KBM-7 (cell line): ENCODE measurements around the gene RHCE.
"Not testable (repeated sequence)": the region's sequence is repeated elsewhere in the genome, so short reads cannot be mapped to it uniquely, and the experiment has no call there.

Source experiments
- DNase-seq: peaks from one replicate; pipeline ENCODE4 v3.0.0-alpha.2; 2015
- in situ Hi-C: fragments of 300-500 bp; cut with MboI; formaldehyde crosslinking; loops from 2 replicates; pipeline ENCODE4 v1.14.3; 2020; ENCODE audit warnings: low sequenced_read_pairs, low pct_unique_long_range_greater_than_20kb, mixed read lengths

The RHCE gene

DNA sequence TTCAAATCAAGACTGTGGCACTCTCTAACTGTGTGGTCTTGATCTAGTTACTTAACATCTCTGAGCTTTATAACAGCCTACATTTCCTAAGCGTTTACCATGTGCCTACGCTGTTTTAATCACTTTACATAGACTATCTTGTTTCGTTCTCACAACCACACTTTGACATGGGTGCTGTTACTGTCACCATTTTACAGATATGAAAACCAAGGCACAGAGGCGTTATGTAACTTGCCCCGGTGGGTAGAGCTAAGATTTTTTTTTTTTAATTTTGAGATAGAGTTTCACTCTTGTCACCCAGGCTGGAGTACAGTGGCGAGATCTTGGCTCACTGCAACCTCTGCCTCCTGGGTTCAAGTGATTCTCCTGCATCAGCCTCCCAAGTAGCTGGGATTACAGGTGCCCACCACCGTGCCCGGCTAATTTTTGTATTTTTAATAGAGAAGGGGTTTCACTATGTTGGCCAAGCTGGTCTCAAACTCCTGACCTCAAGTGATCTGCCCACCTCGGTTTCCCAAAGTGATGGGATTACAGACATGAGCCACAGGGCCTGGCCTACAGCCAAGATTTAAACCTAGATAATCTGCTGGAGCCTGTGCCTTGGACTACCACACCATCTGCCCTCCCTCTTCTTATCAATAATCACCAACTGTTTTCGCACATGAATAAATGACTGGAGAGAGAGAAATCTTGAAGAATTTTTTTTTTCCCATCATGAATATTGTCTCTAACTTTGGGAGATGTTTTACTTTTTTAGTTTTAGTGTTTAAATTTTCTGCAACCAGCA lies 10.8 kb downstream of the RHCE start:
- in situ Hi-C loops, DNase-seq: not testable (repeated sequence)

DNA sequence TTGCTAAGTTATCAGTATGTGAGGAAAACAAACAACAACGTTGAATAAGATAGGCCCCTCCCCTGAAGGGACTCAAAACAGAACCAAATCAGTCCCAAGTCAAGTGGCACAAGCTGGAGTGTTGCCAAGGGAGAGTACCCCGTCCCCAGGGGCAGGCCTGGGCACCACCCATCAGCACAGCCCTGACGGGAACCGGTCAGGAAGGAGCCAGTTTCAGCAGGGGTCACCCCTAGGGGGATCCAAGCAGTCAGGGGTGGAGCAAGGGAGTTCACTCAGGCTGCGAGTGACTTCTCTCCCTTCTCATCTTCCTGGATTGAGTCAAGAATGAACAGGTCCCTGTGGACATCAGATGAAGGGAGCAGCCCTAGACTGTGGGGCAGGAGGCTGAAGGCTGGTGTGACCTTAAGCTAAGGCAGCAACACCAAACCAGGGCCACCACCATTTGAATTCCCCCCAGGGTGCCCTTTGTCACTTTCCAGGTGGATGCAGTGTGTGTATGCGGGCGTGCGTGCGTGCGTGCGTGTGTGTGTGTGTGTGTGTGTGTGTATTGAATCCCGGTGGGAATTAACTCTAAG lies 14.8 kb downstream of the RHCE start:
- in situ Hi-C loops, DNase-seq: not testable (repeated sequence)

DNA sequence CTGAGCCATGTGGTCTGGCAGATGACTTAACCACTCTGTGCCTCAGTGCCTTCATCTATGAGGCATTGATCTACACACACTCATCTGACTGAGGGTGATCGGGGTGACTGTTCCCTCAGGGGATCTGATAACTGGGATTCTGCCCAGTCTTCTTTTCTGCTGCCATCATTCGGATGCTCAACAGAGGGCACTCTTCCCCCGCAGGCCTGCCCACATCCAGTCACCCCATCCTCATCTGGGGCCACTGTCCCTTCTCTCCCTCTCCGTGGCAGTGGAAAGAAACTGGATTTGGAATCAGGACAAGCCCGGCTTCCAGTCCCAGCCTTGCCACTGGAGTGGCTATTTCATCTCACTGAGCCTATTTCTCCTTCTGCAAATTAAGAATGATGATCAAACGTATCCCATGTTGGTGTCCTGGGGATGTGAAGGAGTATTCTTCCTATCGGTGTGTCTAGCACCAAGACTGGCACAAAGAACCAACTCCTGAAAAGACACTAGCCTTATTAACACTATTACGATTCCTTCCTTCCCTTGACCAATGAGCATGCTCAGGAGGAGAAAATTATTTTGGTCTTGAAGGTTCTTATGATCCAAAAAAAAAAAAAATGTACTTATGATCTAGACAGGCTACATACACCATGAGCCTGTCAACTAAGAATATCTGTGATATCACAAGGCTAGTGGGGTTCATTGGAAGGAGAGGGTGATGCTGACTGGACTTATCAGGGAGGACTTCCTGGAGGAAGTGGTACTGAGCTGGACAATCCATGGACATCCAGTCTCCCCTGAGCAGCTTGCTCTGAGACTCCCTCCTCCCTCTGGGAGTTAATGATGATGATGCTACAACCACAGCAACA lies 17.4 kb downstream of the RHCE start:
- DNase-seq, in situ Hi-C loops: not testable (repeated sequence)

DNA sequence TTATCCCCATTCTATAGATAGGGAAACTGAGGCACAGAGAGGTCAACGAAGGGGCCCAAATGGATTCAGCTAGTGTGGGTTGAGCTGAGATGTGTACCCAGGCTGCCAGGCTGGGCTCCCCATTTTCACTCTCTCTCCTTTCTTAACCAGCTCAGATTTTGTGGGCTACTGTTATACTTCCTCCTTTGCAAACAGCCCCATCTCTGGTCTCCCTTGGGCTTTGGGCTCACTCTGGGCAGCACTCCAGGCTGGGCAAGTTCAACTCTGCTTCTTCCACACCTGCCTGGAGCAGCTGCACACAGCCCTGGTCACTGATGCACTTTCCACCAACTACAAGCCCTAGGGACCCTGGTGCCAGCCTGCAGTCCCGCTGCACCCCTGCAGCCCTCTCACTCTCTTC lies 22.5 kb downstream of the RHCE start:
- DNase-seq, in situ Hi-C loops: not testable (repeated sequence)

DNA sequence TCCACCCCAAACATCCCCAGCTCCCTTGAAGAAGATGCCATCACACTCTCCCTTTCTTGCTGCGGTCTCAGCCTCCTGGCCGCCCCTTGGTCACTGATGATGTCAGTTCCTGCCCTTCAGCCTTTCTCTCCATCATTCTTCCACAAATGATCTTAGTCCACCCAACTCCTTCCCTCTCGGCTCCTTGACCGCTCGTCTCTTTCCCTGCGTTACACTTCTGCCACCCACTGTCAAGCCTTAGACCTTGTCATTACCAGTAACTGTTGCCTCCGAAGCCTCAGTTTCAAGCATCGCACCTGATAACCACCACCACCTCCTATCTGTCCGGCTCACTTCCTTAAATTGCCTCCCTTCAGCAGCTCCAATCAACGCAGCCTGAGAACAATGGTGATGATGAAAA lies 23.1 kb downstream of the RHCE start:
- DNase-seq, in situ Hi-C loops: not testable (repeated sequence)

DNA sequence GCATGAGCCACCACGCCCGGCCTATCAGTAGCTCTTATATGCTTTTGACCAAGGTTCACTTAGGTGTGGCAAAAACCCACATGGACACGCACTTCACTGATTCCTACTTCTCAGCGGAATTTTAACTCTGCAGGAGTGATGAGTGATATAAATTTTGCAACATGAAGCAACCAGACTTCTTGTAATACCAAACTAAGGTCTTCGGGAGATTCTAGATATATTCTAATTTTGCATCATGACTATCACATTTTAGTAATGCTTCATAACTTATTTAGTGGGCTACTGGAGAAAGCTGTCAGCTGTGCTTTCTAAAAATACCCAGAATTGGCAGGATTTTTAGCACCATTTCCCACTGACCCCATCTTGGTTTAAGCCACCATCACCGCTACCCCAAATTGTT lies 27.8 kb downstream of the RHCE start:
- in situ Hi-C loops = no loop called here
- no peak for DNase-seq

DNA sequence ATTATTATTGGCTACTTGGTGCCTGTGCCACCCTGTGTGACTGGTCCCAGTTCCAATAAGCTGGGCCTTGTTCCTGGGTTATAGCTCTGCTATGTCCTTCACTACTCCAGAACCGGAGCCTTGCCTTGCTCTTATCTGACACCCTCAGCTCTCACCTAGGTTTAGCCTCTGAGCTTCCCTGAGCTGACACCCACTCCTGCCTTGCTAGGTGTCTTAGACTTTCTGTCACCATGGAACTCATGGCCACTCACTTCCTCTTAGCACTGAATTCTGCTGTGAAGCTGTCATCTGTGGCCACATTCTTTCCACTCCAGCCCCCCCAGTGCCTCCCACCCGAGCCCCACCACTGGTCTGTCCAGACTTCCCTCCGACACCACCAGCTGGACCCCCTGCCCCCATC lies 30.9 kb downstream of the RHCE start:
- in situ Hi-C loops, DNase-seq: not testable (repeated sequence)

DNA sequence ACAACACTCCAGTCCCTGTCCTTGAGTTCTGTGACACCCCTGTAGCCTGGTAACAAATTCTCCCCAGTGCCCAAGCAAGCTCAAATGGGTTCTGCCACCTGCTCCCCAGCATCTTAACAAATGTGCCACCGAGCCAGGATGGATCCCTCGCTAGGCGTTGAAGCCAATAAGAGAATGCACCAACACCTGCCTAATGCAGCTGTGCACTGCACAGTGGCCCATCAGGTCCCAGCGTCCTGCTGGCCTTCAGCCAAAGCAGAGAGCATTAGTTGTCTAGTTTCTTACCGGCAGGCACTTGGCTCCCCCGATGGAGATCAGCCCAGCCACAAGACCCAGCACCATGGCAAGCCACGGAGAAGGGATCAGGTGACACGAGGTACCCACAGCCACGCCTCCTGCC lies 31.9 kb downstream of the RHCE start:
- DNase-seq, in situ Hi-C loops: not testable (repeated sequence)

DNA sequence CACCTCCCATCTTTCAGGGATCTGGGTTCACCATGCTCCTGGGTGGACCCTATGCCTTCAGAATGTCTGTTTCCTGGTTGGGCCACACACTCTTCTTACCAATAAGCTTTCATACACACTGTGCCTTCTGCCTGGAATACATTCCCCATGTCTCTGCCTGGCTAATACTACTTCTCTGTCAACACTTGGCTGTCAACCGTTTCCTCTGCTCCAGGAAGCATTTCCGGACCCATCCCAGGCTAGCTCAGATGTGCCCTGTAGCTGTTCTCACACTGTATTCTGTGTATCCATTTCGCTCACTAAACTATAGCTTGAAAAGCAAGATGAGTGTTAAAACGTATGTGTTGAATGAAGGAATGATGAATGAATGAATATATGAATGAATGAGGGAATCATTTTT lies 33.5 kb downstream of the RHCE start:
- in situ Hi-C loops, DNase-seq: not testable (repeated sequence)

DNA sequence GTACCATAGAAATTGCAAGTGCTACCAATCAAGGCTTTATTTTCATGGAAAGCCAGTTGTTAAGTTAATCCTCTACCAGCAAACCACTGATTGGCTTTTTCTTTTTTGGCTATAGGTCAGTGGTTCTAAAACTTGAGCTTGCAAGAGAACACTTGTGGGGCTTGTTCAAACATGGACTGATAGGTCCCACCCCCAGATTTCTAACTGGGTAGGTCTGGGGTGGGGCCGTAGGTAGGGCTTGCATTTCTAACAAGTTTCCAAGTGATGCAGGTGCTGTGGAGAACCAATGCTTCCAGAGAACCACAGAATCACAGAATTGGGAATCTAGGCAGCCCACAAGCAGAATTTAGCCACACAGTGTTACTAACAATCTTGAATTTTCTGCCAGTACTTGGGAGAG lies 36.8 kb downstream of the RHCE start:
- in situ Hi-C loops, DNase-seq: not testable (repeated sequence)

DNA sequence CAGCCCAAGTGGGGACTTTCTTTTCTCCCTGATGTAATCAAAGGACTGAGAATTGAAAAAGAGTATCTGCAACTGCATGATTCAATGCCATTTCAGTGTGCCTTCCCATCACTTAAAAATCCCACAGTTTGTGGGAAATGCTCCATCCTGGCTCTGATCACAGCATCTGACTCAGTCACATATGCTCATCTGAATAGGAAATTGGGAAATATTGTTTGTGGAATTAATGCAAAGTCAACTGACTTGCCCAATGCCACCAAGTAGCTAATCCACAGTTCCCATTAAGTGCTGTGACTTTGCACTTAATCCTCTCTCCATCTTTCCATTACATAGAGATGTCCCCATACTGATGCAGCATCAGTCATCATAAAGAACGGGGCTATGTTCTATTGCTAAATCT lies 37.5 kb downstream of the RHCE start:
- in situ Hi-C loops, DNase-seq: not testable (repeated sequence)

DNA sequence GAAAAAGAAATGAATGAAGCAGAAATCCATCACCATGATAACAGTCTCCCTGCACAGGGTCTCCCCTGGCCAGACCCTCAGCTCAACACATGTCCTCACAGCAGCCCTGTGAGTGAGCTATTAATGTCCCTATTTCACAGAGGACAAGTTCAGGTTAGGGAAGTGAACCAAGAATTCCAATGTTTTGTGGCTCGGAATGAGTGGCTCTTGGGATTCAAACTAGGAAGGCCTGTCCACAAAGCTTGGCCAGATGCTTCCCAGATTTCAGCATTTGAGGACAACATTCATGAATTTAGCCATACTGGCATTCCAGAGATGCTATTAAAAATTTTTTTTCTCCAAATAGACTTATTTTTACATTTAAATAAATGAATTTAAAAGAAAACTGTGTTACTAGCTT lies 38.1 kb downstream of the RHCE start:
- in situ Hi-C loops, DNase-seq: not testable (repeated sequence)

DNA sequence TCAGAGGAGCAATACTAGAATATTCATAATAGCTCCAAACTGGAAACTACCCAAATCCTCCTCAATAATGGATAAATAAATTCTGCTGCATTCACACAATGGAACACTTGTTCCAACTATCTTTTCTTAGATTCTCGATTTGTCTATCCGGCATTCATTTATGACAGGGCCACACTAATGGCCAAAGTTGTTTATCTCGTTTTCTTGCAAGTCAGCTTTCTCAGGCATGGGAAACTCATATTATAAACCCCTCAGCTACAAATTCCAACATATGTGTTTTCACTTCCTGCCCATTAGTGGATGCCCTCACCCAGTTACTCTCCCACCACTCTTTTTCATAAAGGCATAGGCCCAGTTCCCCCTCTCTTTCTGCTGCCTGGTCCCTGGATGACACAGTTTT lies 42.3 kb downstream of the RHCE start:
- in situ Hi-C loops, DNase-seq: not testable (repeated sequence)

DNA sequence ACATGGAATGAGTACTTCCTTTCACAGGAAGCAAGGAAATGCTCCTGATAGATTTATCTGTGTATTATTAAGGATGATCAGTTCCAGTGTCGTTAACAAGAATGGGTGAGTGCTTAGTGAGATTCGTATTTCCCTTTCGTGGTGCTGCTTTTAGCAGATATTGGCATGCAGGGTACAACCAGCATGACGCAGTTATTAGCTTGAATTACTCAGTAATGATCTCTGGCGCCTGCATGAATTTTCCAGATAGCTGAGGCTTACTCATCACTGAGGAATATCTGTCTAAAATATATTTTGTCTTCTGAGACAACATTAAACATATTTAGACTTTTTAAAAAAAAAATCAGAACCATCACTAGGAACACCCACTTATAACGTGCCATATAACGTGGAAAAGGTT lies 48.9 kb downstream of the RHCE start:
- in situ Hi-C loops, DNase-seq: not testable (repeated sequence)

DNA sequence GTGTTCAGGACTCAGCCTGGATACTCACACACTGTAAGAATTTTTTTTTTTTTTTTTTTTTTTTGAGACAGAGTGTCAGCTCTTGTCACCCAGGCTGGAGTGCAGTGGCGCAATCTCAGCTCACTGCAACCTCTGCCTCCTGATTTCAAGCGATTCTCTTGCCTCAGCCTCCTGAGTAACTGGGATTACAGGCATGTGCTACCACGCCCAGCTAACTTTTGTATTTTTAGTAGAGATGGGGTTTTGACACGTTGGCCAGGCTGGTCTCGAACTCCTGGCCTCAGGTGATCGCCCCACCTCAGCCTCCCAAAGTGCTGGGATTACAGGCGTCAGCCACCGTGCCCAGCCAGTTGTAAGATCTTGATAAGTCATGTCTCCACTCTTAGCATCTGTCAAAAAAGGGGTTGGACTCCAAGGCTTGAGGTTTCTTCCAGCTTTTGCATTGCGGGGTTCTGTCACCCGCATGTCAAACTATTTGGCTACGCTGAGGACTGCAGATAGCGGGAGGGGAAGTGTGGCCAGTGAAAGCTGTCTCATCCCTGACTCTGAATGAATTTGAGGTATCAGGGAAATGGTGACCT lies 50.8 kb downstream of the RHCE start:
- in situ Hi-C loops = not testable (repeated sequence)
- DNase-seq = peak; percentile 18

DNA sequence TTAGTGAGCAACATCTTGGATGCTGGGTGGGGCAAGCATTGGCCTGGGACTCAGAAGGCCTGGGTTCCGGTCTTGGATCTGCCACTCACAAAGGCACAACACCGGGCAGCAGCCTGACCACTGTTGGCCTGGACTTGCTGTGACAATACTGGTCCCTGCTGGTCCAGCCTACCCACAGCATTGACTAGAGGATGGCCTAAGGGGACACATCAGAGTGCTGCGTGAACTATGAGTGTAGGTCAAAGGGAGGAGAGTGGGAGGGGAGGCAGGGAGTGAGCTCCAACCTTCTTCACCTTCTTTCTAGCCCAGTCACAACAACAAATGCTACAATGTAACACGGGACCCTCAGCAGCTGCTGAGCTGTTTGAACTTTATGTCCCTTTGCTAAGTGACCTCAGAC lies 51.4 kb downstream of the RHCE start:
- in situ Hi-C loops = no loop called here
- DNase-seq = no peak

DNA sequence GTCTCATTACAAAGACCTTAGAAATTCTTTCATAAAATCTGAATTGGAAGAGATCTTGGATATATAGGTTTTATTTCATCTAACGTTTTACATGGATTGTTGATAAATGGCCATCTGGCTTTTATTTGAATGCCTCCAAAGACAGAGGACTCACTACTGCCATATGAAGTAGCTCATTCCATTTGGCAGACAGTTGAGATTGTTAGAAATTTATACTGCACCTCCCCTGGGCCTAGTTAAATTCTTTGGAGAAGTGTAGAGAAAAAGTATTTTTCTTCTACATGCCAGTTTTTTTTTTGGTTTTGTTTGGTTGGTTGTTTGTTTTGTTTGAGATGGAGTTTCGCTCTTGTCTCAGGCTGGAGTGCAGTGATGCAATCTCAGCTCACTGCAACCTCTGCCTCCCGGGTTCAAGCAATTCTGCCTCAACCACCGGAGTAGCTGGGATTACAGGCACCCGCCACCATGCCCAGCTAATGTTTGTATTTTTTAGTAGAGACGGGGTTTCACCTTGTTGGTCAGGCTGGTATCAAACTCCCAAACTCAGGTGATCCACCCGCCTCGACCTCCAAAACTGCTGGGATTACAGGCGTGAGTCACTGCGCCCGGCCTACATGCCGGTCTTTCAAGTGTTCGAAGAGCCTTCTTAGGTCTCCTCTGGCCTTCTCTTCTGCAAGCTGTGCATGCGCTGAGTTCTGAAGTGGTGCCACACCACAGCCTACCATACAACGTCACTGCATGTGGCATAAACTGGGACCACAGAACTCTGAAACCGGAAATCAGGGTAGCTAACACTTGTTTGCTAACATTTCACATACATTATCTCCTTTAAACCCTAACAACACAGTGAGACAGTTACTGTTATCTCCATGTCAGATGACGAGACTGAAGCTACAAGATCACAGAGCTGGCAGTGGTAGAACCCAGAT lies 57.7 kb downstream of the RHCE start:
- DNase-seq, in situ Hi-C loops: not testable (repeated sequence)

DNA sequence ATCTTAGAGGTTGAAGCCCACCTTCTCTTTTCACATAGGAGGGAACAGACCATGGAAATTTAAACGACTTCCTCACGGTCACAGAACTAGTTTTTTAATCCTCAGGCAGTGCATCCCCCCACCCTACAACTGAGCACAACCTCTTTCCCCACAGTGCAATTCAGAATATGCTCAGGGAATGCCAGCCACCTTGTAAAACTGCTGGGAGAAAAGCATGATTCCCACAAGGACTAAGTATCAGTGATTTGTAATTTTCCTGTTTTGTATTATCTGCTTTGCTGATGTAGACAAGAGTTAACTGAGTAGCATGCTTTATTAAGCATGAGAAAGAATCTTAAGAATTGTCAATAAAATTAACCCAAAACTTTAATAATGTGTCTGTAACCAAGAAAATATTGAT lies 58.7 kb downstream of the RHCE start:
- DNase-seq = no peak
- in situ Hi-C loops = no loop called here
